HCT116 (cell line): ENCODE measurements around the gene CD8B2. TPM values are rescaled to one million over a fixed set of nuclear protein-coding genes. Genes with fewer than 3 reads are reported as not detected.

Source experiments
- ATAC-seq: fragments of 200-7000 bp; cut with Tn5 transposase; 2 replicates; pipeline ENCODE4 v1.9.1; 2020; ENCODE audit warnings: mild to moderate bottlenecking, moderate library complexity
- BruUV-seq: library from RNA; stranded (reverse); fragments of 400-500 nt; replicated peaks from 2 replicates; lab custom pipeline; 2021; lab: Mats Ljungman, UMichigan
- CTCF ChIA-PET: fragments of 300-600 bp; sonication (Branson Sonifier 250); formaldehyde crosslinking; loops from one replicate; lab custom pipeline; 2021; ENCODE audit warnings: antibody characterized with exemption; lab: Charles Lee
- POLR2A ChIA-PET: fragments of 300-600, 350-600 bp; sonication (Branson Sonifier 250); formaldehyde crosslinking; loops from one replicate; lab custom pipeline; 2021; ENCODE audit warnings: antibody characterized with exemption; lab: Charles Lee
- RAD21 ChIA-PET, 2 experiments: fragments of 300-600 bp; sonication (Branson Sonifier 250); formaldehyde crosslinking; loops; one replicate each; lab custom pipeline; 2023; ENCODE audit warnings: low total read pairs in 2 of 2; ENCODE audit not compliant: uncharacterized antibody in 2 of 2, unreplicated experiment in 2 of 2, low non-redundant PET in 1 of 2; lab: Charles Lee
- DNase-seq: peaks from one replicate; pipeline ENCODE4 v3.0.0-alpha.2; 2010; ENCODE audit warnings: low read depth, low spot score
- H2AFZ ChIP-seq: fragments of 200-600 bp; shearing (Covaris generic), sonication (generic); 2 replicates; pipeline ENCODE4 v1.6.1; 2017; ENCODE audit warnings: low read depth, mixed run types, mixed read lengths, antibody characterized with exemption, low read length; ENCODE audit not compliant: poor library complexity, severe bottlenecking
- H3K27ac ChIP-seq: 2 replicates; pipeline ENCODE4 v1.5.1; 2012; ENCODE audit warnings: low read depth, low read length
- H3K27me3 ChIP-seq: fragments of 200-600 bp; sonication (generic); 2 replicates; pipeline ENCODE4 v1.6.1; 2016; ENCODE audit warnings: mixed run types, low read length, mixed read lengths; ENCODE audit not compliant: insufficient read depth
- H3K36me3 ChIP-seq, 2 experiments: fragments of 200-500 bp in 1 of 2; fragments of 200-600 bp in 1 of 2; sonication (Bioruptor generic) in 1 of 2; sonication (generic) in 1 of 2; 2 replicates each; pipeline versions ENCODE4 v1.5.1 to v1.6.1; 2014 to 2016; ENCODE audit warnings: low read length in 2 of 2, inconsistent platforms in 1 of 2, mixed read lengths in 1 of 2, mixed run types in 1 of 2; ENCODE audit not compliant: insufficient read depth in 2 of 2, control insufficient read depth in 1 of 2
- H3K4me1 ChIP-seq, 2 experiments: fragments of 200-600 bp in 1 of 2; sonication (generic) in 1 of 2; 2 replicates each; pipeline versions ENCODE4 v1.5.1 to v1.6.1; 2012 to 2017; ENCODE audit warnings: low read length in 2 of 2, inconsistent platforms in 1 of 2, mild to moderate bottlenecking in 1 of 2, mixed read lengths in 1 of 2, mixed run types in 1 of 2, moderate library complexity in 1 of 2; ENCODE audit not compliant: insufficient read depth in 2 of 2, control insufficient read depth in 1 of 2
- H3K4me2 ChIP-seq: fragments of 200-600 bp; sonication (generic); 2 replicates; pipeline ENCODE4 v1.6.1; 2017; ENCODE audit warnings: mixed run types, low read length, mixed read lengths
- H3K4me3 ChIP-seq, 2 experiments: fragments of 200-600 bp in 1 of 2; sonication (generic) in 1 of 2; replicated peaks in 1 of 2; 2 replicates each; pipeline ENCODE4 v1.5.1; 2011 to 2016; ENCODE audit warnings: low read length in 2 of 2, control low read depth in 1 of 2, low read depth in 1 of 2, mild to moderate bottlenecking in 1 of 2, mixed read lengths in 1 of 2, mixed run types in 1 of 2
- H3K79me2 ChIP-seq: fragments of 200-600 bp; sonication (generic); 2 replicates; pipeline ENCODE4 v1.6.1; 2017; ENCODE audit warnings: mild to moderate bottlenecking, mixed run types, low read length, moderate library complexity, mixed read lengths; ENCODE audit not compliant: insufficient read depth
- H3K9ac ChIP-seq: fragments of 200-600 bp; sonication (generic); 2 replicates; pipeline ENCODE4 v1.6.1; 2016; ENCODE audit warnings: low read length, mixed read lengths
- H3K9me2 ChIP-seq: fragments of 200-600 bp; sonication (generic), shearing (Covaris generic); 2 replicates; pipeline ENCODE4 v1.6.1; 2017; ENCODE audit warnings: mixed run types, mild to moderate bottlenecking, moderate library complexity; ENCODE audit not compliant: insufficient read depth
- H3K9me3 ChIP-seq, 2 experiments: fragments of 200-500 bp in 1 of 2; fragments of 200-600 bp in 1 of 2; sonication (Bioruptor generic) in 1 of 2; sonication (generic) in 1 of 2; 2 replicates each; pipeline ENCODE4 v1.6.1; 2014 to 2017; ENCODE audit warnings: low read length in 2 of 2, mixed read lengths in 2 of 2, inconsistent platforms in 1 of 2, low read depth in 1 of 2, mild to moderate bottlenecking in 1 of 2, mixed run types in 1 of 2, moderate library complexity in 1 of 2; ENCODE audit not compliant: control insufficient read depth in 1 of 2, insufficient read depth in 1 of 2
- H4K20me1 ChIP-seq: fragments of 200-600 bp; sonication (generic), shearing (Covaris generic); 2 replicates; pipeline ENCODE4 v1.6.1; 2017; ENCODE audit warnings: mixed run types, mild to moderate bottlenecking, moderate library complexity; ENCODE audit not compliant: insufficient read depth
- POLR2A ChIP-seq: IDR thresholded peaks from 2 replicates; pipeline ENCODE4 v1.7.0; 2011; ENCODE audit warnings: borderline replicate concordance; ENCODE audit not compliant: insufficient read depth, insufficient read length; ENCODE audit errors: extremely low read depth
- POLR2AphosphoS5 ChIP-seq: IDR thresholded peaks from 2 replicates; pipeline ENCODE4 v1.6.1; 2011; ENCODE audit warnings: mild to moderate bottlenecking, low read depth, low read length, moderate library complexity
- REST ChIP-seq: IDR thresholded peaks from 2 replicates; pipeline ENCODE4 v1.6.1; 2012; ENCODE audit warnings: low read depth
- SIN3A ChIP-seq: IDR thresholded peaks from 2 replicates; pipeline ENCODE4 v1.6.1; 2012; ENCODE audit warnings: low read depth
- SP1 ChIP-seq: IDR thresholded peaks from 2 replicates; pipeline ENCODE4 v1.6.1; 2012; ENCODE audit warnings: low read depth
- ZFX ChIP-seq: fragments of 450-650 bp; IDR thresholded peaks from 2 replicates; pipeline ENCODE4 v1.6.1; 2017
- ZNF274 ChIP-seq: fragments of 200-500 bp; sonication (Bioruptor generic); IDR thresholded peaks from 2 replicates; pipeline ENCODE4 v1.6.1; 2014; ENCODE audit warnings: mild to moderate bottlenecking, low read depth, low read length, inconsistent platforms
- intact Hi-C: fragments of 100-400 bp; cut with micrococcal nuclease; formaldehyde crosslinking; loops from 2 replicates; pipeline ENCODE4 v1.10.0; 2022
- total RNA-seq: library from RNA; stranded (reverse); gene quantifications from one replicate; pipeline ENCODE4 v1.2.1, GENCODE V29; 2021; ENCODE audit not compliant: unreplicated experiment
- TF ChIP-seq, protein P1 (sequence below), 3 experiments: fragments of 200-600 bp in 1 of 3; sonication (generic) in 1 of 3; IDR thresholded peaks in 2 of 3; conservative IDR thresholded peaks in 1 of 3; 2 replicates each; pipeline ENCODE4 v1.5.1; 2012 to 2017; ENCODE audit warnings: low read depth in 2 of 3, low read length in 2 of 3, antibody characterized with exemption in 1 of 3, borderline replicate concordance in 1 of 3, control low read depth in 1 of 3, mild to moderate bottlenecking in 1 of 3, mixed read lengths in 1 of 3, mixed run types in 1 of 3, moderate library complexity in 1 of 3; ENCODE audit not compliant: insufficient read depth in 1 of 3

CD8B2 gene
- total RNA-seq, 1 experiment from 2014 or later: not detected

- CTCF ChIA-PET: interaction anchor here (2.5 to 4.2 kb wide), 2 partner anchors 12 to 21 kb away, joined by 24 to 45 read pairs; no protein-coding TSS in a partner anchor
- no TSS peak for BruUV-seq
- Histone ChIP-seq H3K27ac (no peak overlapping the region), H3K9me3 (no peaks in the 10 kb centered on the region), H3K9ac (no peak overlapping the region), H3K4me1 (no peaks in the 10 kb centered on the region), H3K4me2 (no peak overlapping the region), H2AFZ (no peak overlapping the region), H3K36me3 (no peaks in the 10 kb centered on the region), H3K4me3 (no peak overlapping the region), H3K9me2 (no peaks in the 10 kb centered on the region), H3K27me3 (peaks cover 9% of the 10 kb centered on the region; the same call in 1 of the 2 replicates), H3K79me2 (no peaks in the 10 kb centered on the region), H4K20me1 (no peaks in the 10 kb centered on the region)
- POLR2A ChIA-PET: no interaction called here
- TF ChIP-seq SP1 (no peak), POLR2AphosphoS5 (no peak), SIN3A (no peak), ZFX (no peak), POLR2A (no peak), ZNF274 (no peak), REST (no peak)
- TF ChIP-seq, protein P1, sequence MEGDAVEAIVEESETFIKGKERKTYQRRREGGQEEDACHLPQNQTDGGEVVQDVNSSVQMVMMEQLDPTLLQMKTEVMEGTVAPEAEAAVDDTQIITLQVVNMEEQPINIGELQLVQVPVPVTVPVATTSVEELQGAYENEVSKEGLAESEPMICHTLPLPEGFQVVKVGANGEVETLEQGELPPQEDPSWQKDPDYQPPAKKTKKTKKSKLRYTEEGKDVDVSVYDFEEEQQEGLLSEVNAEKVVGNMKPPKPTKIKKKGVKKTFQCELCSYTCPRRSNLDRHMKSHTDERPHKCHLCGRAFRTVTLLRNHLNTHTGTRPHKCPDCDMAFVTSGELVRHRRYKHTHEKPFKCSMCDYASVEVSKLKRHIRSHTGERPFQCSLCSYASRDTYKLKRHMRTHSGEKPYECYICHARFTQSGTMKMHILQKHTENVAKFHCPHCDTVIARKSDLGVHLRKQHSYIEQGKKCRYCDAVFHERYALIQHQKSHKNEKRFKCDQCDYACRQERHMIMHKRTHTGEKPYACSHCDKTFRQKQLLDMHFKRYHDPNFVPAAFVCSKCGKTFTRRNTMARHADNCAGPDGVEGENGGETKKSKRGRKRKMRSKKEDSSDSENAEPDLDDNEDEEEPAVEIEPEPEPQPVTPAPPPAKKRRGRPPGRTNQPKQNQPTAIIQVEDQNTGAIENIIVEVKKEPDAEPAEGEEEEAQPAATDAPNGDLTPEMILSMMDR (IDR thresholded peaks at IDR 0.05 in 2 of 3, conservative IDR thresholded peaks at IDR 0.05 in 1 of 3; ENCODE audit: borderline replicate concordance in 1 of 3, insufficient read depth in 1 of 3, low read depth in 2 of 3, low read length in 2 of 3): no peak
- DNase-seq: no peak
- intact Hi-C loops: no loop called here
- ATAC-seq: no peak
- RAD21 ChIA-PET: no interaction called here
Measured at GRCh38 chr2:106561356-106561755, 74.2 kb downstream of the CD8B2 start.
